AG10803 (cell line): ENCODE data around the gene KAT2A.
A peak's percentile ranks its signal among the peaks of the same experiment; 100 is the strongest.

Experiments used
- DNase-seq: peaks from one replicate; pipeline ENCODE4 v3.0.0; 2010; ENCODE audit warnings: low read depth
- H3K4me3 ChIP-seq: 2 replicates; pipeline ENCODE4 v1.5.1; 2011; ENCODE audit warnings: mild to moderate bottlenecking, low read length, control low read depth
- CTCF ChIP-seq: conservative IDR thresholded peaks from 2 replicates; pipeline ENCODE4 v1.5.1; 2011; ENCODE audit warnings: mild to moderate bottlenecking, low read length, control low read depth, inconsistent platforms

Gene KAT2A

GRCh38 chr17:42119301-42119700, 1.9 kb downstream of the KAT2A start:
- DNase-seq = no peak
- H3K4me3 ChIP-seq = no peak overlapping the region
- TF ChIP-seq CTCF = no peak

DNA sequence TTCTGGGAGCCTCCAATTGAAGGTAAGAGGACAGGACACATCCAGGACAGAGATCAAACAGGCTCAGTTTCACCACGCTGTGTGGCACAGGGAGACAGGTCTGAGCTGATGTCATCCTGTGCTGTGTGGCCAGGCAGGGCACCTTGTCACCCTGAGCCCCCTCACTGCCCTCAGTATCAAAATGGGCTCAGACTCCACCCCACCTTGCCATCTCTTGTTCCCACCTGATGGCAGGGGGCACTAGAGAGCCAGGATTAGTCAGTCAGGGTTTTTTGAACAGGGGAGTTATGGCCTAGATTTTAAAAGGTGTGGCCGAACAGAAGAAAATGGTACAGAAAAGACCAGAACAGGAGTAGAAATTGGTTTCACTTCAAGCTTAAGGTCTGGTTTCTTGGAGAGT, 2.6 kb downstream of the KAT2A start:
- no peak for DNase-seq
- no peak overlapping the region for H3K4me3 ChIP-seq
- peak; percentile 46 for TF ChIP-seq CTCF

DNA sequence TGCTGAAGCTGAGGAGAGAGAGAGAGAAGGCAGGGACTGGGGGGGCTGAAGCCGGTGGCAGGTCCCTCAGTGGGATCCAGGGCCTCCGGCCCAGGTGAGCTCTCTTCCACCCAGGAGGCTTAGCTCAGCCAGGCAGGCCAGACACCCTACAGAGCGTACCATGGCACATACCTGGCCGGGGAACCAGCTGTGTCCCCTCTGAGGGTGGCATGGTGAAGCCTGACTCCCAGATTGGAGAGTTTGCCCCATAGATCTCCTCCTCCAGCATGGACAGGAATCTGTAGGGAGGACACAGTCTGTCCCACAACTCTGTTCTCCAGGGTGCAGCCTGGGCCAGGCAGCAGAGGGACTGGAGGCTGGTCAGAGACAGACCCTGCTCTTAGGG, 3.0 kb downstream of the KAT2A start:
- no peak overlapping the region for H3K4me3 ChIP-seq
- TF ChIP-seq CTCF = no peak
- DNase-seq = no peak

DNA sequence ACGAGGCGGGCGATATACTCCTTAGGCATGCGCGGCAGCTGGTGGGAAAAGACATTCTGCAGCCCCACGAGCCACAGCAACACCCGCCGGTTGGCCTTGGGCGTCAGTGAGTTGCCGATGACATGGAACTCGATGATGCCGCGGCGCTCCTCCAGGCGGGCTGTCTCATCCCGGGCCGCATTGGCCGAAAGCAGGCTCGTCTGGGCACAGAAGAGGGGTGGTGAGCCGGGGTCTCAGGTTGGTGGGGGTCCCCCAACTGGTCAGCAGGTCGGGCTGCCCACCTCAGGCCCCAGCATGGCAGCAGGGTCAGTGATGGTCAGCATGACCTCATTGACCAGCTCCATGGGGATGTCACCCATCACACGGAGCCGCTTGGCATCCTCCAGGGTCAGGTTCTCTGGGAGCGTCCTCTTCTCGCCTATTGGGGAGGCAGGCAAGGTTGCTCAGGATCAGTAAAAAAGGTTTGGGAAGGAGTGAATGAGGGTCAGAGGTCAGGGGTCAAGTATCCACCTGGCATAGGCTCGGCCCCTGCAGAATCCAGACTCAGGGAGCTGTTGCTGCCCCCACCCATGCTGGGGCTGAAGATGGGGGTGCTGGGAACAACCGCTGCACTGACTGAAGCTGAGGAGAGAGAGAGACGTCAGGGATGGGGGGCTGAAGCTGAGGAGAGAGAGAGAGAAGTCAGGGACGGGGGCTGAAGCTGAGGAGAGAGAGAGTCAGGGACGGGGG, 3.6 kb downstream of the KAT2A start:
- DNase-seq = no peak
- no peak overlapping the region for H3K4me3 ChIP-seq
- TF ChIP-seq CTCF = no peak

DNA sequence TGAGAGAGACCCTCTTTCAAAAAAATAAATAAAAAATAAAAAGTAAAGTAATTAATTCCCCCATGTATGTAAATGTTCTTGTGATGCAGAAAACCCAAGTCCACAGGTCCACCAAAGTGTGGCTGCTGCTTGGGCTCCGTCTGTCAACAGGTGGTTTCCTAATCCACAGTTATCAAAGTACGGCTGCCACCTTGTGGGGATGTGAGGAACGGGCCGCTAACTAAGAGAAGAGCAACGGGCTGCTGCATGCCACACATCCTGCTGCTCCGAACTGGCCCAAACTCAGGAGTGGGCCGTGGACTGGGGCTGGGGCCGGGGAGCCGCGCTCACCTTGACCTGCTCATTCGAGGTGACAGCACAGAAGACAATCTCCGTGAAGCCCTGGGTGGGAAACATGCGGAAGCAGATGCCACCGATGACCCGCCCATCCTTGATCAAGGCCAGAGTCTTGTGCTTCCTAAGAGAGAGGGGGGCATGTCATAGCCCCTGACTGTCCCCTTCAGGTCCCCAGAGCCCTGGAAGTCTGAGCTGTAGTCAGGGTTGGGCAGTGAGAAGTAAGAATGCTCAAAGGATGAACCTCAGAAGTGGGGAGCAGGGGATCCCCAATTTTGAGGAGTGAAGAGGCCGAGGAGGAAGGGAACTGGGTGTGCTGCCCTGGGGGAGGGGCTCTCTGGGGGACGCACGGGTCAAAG, 4.3 kb downstream of the KAT2A start:
- peak; percentile 81 for TF ChIP-seq CTCF
- DNase-seq = peak; percentile 78
- H3K4me3 ChIP-seq = no peak overlapping the region

GRCh38 chr17:42114118-42114517, 7.0 kb downstream of the KAT2A start:
- H3K4me3 ChIP-seq = no peak overlapping the region
- DNase-seq = no peak
- TF ChIP-seq CTCF = no peak

DNA sequence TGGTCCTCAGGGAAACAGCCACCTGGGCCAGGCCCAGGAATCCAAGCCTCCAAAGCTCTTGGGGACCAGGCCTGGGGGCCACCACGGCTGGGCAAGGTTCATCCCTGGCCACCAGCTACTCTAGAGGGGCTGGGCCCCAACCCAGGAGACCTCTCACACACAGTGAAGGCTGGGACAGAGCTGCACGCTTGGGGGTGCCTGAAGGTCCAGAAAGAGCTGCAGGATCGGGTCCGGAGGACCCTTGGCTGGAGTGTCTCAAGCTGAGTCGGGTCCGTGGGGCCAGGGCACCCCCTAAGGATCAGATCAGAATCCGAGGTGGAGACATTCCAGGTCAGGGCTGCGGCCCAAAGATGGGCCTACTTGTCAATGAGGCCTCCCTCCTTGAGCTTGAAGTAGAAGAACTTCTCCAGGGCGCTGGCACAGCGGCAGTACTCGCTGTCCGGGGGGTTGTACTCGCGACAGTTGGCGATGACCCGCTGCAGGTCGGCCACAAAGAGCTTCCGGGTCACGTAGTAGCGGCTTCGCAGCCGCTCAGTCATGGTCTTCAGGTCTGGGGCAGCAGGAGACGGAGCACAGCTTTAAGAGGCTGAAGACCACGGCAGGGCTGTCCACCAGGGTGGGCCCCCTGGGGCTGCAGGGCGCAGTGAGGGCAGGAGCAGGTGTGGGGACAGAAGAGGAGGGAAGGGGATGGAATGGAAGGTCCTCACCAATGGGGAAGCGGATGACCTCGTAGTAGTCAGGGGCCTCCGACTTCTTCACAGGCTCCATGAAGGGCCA, 7.7 kb downstream of the KAT2A start:
- no peak for TF ChIP-seq CTCF

More for the DNA sequence above, 7.7 kb downstream of the KAT2A start:
- no peak for DNase-seq
- H3K4me3 ChIP-seq = no peak overlapping the region
